ENCODE data around the gene GALNT11.

- TF ChIP-seq CTCF (IDR thresholded peaks at IDR 0.05) (no peak), ZFX (IDR thresholded peaks at IDR 0.05; ENCODE audit: borderline replicate concordance) (no peak)
Observed at GRCh38 chr7:152006336-152006735, 19.1 kb upstream of the GALNT11 start.

Measured in 22Rv1 (cell line).